HG03095 (cell line): ENCODE data around the gene PRR33.

Experiments
- ATAC-seq: cut with Tn5 transposase; IDR thresholded peaks from one replicate; pipeline ENCODE4 v1.9.1; 2021; ENCODE audit warnings: moderate library complexity; ENCODE audit not compliant: unreplicated experiment

Gene PRR33

DNA sequence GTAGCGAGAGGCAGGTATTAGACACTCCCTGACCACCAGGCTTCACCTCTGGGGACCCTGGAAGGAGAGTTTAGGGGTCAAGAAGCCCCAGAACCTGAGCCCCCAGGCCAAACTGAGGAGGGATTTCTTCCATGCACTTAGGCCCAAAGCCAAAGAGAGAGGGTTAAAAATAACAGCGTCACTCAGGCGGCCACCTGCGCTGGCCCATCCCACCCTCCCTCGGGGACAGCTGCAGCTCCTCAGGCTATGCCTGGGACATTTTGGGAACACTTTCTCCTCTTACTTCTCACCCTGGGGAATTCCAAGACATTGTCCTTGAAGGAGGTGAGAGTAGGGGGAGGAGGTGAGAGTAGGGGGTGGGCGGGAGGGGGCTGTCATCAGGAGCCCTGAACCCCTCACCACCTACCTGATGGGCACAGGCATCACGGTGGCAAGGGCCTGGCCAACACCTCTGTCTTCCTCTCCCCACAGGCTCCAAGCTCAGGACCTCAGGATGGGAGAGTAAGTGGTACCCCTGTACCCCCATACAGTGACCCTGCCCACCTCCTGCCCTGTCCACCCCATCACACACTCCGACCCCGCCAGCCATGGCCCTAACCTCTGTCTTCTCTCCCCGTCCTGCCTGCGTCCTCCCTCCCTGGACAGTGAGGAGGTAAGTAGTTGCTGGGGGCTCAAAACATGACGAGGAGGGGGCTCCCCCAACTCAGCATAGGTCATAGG is 52.3 kb downstream of the PRR33 start:
- ATAC-seq: no peak

DNA sequence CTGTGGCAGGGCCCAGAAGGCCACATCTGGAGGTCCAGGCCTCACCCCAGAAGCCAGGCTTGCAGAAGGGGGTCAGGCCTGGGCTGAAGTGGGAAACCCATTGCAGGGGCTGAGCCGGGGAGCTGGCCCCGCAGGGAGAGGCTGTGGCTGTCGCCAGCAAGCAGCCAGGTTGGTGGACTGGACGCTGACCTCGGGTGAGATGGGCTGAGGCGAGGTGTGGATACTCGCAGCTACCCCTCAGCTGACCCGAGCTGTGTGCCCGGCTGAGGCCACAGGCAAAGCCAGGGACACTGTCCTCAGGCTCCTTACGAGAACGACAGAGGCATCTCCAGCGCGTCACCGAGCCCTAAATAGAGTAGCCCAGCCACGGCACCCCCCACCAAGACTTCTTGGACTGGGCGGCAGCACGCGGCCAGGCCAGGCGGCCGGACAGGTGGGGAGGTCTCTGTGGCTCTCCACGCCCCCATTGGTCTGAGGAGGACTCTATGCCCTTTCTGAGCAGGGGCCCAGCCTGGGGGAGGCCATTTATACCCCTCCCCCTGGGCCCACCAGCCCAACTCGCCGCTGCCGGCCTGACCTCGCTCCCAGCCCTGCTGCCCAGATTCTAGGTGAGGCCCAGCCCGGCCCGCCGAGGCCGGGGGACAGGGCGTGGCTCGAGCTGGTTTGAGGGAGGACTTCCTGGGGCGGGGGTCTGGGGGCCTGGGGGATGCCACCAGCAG is 53.1 kb downstream of the PRR33 start, which contains the start of gene TNNI2:
TSS of gene TNNI2 (plus strand) at position 556 of the 719 bp plus-strand sequence. CDS start 716 bp downstream, outside the sequence.
- ATAC-seq: no peak
